Common myeloid progenitor, CD34-positive (primary cell): ENCODE results near the gene PDE4D.

Source experiments
- CTCF ChIA-PET: fragments of 350-600 bp; sonication (Branson Sonifier 250); formaldehyde crosslinking; loops from one replicate; lab custom pipeline; 2021; ENCODE audit warnings: antibody characterized with exemption; lab: Charles Lee
- POLR2A ChIA-PET: fragments of 350-600 bp; sonication (Branson Sonifier 250); formaldehyde crosslinking; loops from one replicate; lab custom pipeline; 2021; ENCODE audit warnings: antibody characterized with exemption; lab: Charles Lee
- DNase-seq, 3 donors: peaks; one replicate each; pipeline versions ENCODE4 v3.0.0 to v3.0.0-alpha.2; 2013
- H3K27ac ChIP-seq, 2 experiments: 1 replicate in 1 of 2; 2 replicates in 1 of 2; pipeline ENCODE4 v1.7.0; 2013; ENCODE audit warnings: inconsistent platforms in 2 of 2, low read length in 2 of 2, mild to moderate bottlenecking in 2 of 2, low read depth in 1 of 2, moderate library complexity in 1 of 2; ENCODE audit not compliant: severe bottlenecking in 2 of 2, insufficient read depth in 1 of 2, poor library complexity in 1 of 2
- H3K27me3 ChIP-seq, 5 experiments: replicated peaks in 2 of 5; 1 replicate in 3 of 5; 2 replicates in 2 of 5; pipeline versions ENCODE4 v1.6.1 to v1.7.0; 2013; ENCODE audit warnings: low read length in 4 of 5, mild to moderate bottlenecking in 2 of 5, moderate library complexity in 2 of 5, inconsistent platforms in 1 of 5; ENCODE audit not compliant: insufficient read depth in 5 of 5, control insufficient read depth in 4 of 5
- H3K36me3 ChIP-seq, 4 experiments: 1 replicate in 2 of 4; 2 replicates in 2 of 4; pipeline versions ENCODE4 v1.6.1 to v1.7.0; 2013; ENCODE audit warnings: low read length in 3 of 4, control low read depth in 1 of 4, mild to moderate bottlenecking in 1 of 4; ENCODE audit not compliant: control insufficient read depth in 4 of 4, insufficient read depth in 4 of 4
- H3K4me1 ChIP-seq, 4 experiments: 1 replicate in 3 of 4; 2 replicates in 1 of 4; pipeline versions ENCODE4 v1.6.1 to v1.7.1; 2013; ENCODE audit warnings: low read length in 3 of 4, mild to moderate bottlenecking in 3 of 4, control low read depth in 1 of 4, inconsistent platforms in 1 of 4, moderate library complexity in 1 of 4; ENCODE audit not compliant: control insufficient read depth in 4 of 4, insufficient read depth in 4 of 4; ENCODE audit errors: control extremely low read depth in 1 of 4
- H3K4me3 ChIP-seq, 7 experiments: 1 replicate in 4 of 7; 2 replicates in 3 of 7; pipeline versions ENCODE4 v1.5.1 to v1.7.0; 2013; ENCODE audit warnings: mild to moderate bottlenecking in 7 of 7, low read length in 6 of 7, moderate library complexity in 6 of 7, inconsistent platforms in 2 of 7, low read depth in 2 of 7, control low read depth in 1 of 7; ENCODE audit not compliant: insufficient read depth in 4 of 7, control insufficient read depth in 1 of 7; ENCODE audit errors: extremely low read depth in 1 of 7
- H3K9me3 ChIP-seq, 5 experiments: 1 replicate in 4 of 5; 2 replicates in 1 of 5; pipeline versions ENCODE4 v1.6.1 to v1.7.1; 2013; ENCODE audit warnings: low read length in 4 of 5, mild to moderate bottlenecking in 2 of 5, inconsistent platforms in 1 of 5, low read depth in 1 of 5, moderate library complexity in 1 of 5; ENCODE audit not compliant: control insufficient read depth in 4 of 5, insufficient read depth in 2 of 5; ENCODE audit errors: control extremely low read depth in 1 of 5
- WGBS: methylation state at CpG from one replicate; pipeline ENCODE4 v1.1.5; 2013; ENCODE audit not compliant: insufficient coverage; 5-methylcytosine and 5-hydroxymethylcytosine counted together

PDE4D gene

DNA sequence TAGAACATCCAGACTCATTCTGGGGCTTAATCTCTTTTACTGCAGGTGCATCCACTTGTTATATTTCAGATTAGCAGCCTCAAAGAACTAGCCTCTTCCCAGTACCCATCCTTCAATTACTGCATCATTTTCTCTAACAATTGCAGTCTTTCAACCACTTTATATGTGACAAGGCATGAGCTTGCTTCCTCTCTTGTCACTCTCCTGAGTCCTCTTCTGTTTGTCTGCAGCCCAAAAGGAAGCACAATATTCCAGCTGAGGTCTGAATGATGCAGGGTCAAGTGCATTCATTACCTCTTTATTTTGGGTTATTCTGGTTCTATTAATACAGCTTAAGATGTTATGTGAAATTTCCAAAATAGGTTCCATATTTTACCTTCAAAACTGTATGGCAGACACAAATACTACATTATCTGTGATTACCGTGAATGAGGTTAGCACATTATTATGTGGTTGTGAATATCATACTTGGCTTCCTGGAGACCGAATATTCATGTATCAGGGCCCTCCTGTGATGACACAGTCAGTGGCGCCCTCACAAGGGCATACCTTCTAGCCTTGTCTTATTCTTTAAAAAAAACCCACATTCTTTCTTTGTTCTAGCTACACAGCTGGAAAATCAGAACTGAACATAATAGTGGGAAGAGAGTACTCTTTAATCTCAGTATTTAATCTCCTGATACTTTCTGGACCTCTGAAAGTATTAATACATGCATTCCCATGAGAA, 323.8 kb downstream of the PDE4D start:
- no peak overlapping the region for H3K4me3 ChIP-seq
- 30% methylated on average over 2 of the region's 3 CpGs for WGBS
- ChIA-PET POLR2A (no interaction called here), CTCF (interaction anchor here (1.1 kb wide), 1 partner anchor 8 kb away, joined by 3 read pairs; no protein-coding TSS in a partner anchor)
- peaks cover 0 to 11% (median 0%) of the 10 kb centered on the region in 4 experiments for H3K36me3 ChIP-seq
- no peak overlapping the region for H3K27ac ChIP-seq
- no peaks in the 10 kb centered on the region for H3K27me3 ChIP-seq
- peaks cover 0 to 23% (median 2%) of the 10 kb centered on the region in 4 experiments for H3K4me1 ChIP-seq
- peaks cover 0 to 2% (median 0%) of the 10 kb centered on the region in 5 experiments for H3K9me3 ChIP-seq
- DNase-seq: peak in 1 of 3 donors; percentile 13

DNA sequence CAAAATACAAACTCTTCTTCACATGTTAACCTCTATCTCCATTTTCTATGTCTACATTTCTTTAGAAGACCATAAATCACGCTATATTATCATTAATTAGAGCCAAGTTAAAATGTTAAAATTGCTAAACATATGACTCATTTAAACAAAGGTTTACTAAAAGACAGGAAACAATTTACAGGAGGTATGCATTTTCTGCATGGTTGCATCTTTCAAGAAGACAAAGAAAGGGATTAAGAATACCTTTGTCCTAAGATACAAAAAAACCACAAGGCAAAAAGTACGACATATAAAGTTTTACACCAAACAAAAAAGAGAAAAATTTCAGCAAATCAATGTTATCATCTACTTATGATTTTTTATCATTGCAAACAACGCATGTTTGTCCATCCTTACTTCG, 324.4 kb downstream of the PDE4D start:
- no peak for DNase-seq
- ChIA-PET CTCF (interaction anchor here (1.1 kb wide), 1 partner anchor 8 kb away, joined by 3 read pairs; no protein-coding TSS in a partner anchor), POLR2A (no interaction called here)
- peaks cover 0 to 12% (median 0%) of the 10 kb centered on the region in 4 experiments for H3K36me3 ChIP-seq
- no peaks in the 10 kb centered on the region for H3K27me3 ChIP-seq
- peaks cover 0 to 23% (median 2%) of the 10 kb centered on the region in 4 experiments for H3K4me1 ChIP-seq
- peaks cover 0 to 2% (median 0%) of the 10 kb centered on the region in 5 experiments for H3K9me3 ChIP-seq
- 100% methylated on average over 3 of the region's 4 CpGs for WGBS
- no peak overlapping the region for H3K27ac ChIP-seq
- H3K4me3 ChIP-seq: no peak overlapping the region

DNA sequence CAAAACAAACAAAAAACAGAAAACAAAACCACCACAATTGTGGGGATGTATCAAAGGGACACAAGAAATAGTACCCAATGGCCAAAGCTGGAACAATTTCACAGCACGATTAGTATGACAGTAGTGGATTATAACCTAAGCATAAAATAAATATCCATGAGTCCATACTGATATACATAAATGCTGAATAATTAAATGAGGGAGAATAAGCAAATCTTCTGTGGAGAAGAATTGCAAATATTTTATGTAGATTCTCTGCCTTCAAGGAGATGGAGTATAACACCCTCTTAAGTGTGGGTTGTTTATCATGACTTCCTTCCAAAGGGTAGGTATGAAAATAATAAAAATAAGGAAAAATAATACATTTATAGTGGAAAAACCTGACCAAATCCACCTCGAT, 325.4 kb downstream of the PDE4D start:
- Histone ChIP-seq H3K4me1 (peaks cover 0 to 32% (median 2%) of the 10 kb centered on the region in 4 experiments), H3K36me3 (peaks cover 0 to 10% (median 0%) of the 10 kb centered on the region in 4 experiments), H3K4me3 (no peak overlapping the region), H3K27me3 (no peaks in the 10 kb centered on the region), H3K9me3 (peaks cover 0 to 2% (median 0%) of the 10 kb centered on the region in 5 experiments), H3K27ac (no peak overlapping the region)
- ChIA-PET POLR2A (no interaction called here), CTCF (no interaction called here)
- no CpG with 5 or more reads among the region's 2 CpGs for WGBS
- no peak for DNase-seq

DNA sequence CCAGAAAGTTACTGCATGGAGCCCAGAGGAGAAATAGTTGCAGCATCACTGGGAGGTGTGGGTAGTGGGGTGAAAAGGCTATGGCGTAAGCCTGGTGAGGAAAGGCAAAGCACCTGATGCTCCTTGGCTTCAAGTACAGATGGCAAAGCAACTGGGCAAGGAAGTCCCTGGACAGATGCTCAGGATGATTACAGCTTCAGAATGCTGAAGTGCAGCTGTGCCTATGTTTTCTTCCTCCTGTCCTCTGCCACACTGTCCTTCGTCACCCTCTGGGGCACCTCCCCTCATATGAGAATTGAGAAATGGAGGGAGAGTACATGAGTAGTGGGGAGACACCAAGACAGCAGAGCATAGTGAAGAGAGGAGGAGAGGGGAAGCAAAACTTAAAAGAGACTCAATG, 328.0 kb downstream of the PDE4D start:
- Histone ChIP-seq H3K27ac (no peak overlapping the region), H3K9me3 (peaks cover 0 to 2% (median 0%) of the 10 kb centered on the region in 5 experiments), H3K4me1 (peaks cover 5 to 40% (median 10%) of the 10 kb centered on the region in 4 experiments), H3K27me3 (no peaks in the 10 kb centered on the region), H3K36me3 (peaks cover 0 to 4% (median 0%) of the 10 kb centered on the region in 4 experiments), H3K4me3 (no peak overlapping the region)
- WGBS: 100% methylated on average over 1 of the region's 2 CpGs
- CTCF ChIA-PET: no interaction called here
- POLR2A ChIA-PET: no interaction called here
- peak; percentile 6 to 78 (median 63) for DNase-seq

DNA sequence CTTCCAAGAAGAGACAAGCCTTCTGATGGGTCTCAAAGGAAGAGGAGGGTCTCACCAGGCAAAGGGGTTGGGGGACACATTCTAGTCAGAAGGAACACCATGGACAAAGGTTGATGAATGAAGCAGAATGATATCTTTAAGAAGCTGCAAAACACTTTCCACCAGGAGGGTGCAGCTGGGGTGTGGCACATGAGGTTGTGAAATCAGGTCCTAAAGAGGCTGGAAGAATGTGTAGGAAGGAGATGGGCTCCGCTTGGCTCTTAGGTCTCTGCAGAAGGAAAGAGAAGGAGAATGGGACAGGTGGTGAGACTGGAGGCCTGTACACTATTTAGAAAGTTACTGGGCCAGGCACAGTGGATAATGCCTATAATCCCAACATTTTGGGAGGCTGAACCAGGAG, 328.6 kb downstream of the PDE4D start:
- WGBS: 100% methylated on average over 1 of the region's 1 CpG
- ChIA-PET CTCF (no interaction called here), POLR2A (no interaction called here)
- Histone ChIP-seq H3K36me3 (peaks cover 0 to 9% (median 0%) of the 10 kb centered on the region in 4 experiments), H3K4me1 (peaks cover 5 to 41% (median 10%) of the 10 kb centered on the region in 4 experiments), H3K27ac (no peak overlapping the region), H3K27me3 (no peaks in the 10 kb centered on the region), H3K4me3 (no peak overlapping the region), H3K9me3 (peaks cover 0 to 2% (median 0%) of the 10 kb centered on the region in 5 experiments)
- no peak for DNase-seq

DNA sequence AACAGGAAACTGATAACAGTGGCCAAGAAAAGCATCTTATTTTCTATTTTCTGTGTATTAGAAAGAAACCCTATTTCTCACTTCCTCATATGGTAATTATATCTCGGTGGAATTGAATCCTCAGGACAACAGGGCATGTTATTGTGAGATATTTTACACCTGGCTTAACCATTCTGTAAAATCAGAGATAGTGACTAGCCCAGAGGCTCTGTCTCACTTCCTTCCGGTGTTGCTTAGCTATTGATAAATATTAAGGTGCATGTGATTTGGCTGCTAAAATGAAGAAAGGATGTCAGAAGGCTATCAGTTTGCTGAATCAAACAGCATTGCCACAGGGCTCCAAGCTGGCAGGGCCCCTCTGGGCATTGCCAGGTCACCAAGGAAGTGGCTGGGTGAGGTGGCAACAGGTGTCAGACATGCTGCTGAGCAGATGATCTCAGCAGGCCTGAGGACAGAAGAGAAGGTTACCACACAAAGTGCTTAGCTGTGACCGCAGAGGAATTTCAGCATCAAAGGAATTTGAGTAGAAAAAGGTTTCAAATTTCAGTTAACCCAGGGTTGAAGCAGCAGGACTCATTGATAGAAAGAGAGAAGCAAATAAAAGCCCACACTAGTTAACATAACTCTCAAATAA, 330.7 kb downstream of the PDE4D start:
- WGBS: 0% methylated on average over 1 of the region's 3 CpGs
- Histone ChIP-seq H3K36me3 (peaks cover 0 to 9% (median 0%) of the 10 kb centered on the region in 4 experiments), H3K27ac (no peak overlapping the region), H3K27me3 (no peaks in the 10 kb centered on the region), H3K4me1 (peaks cover 5 to 43% (median 10%) of the 10 kb centered on the region in 4 experiments), H3K4me3 (no peak overlapping the region), H3K9me3 (peaks cover 0 to 1% (median 0%) of the 10 kb centered on the region in 5 experiments)
- DNase-seq: peak; percentile 6 to 71 (median 52)
- ChIA-PET CTCF (no interaction called here), POLR2A (no interaction called here)

DNA sequence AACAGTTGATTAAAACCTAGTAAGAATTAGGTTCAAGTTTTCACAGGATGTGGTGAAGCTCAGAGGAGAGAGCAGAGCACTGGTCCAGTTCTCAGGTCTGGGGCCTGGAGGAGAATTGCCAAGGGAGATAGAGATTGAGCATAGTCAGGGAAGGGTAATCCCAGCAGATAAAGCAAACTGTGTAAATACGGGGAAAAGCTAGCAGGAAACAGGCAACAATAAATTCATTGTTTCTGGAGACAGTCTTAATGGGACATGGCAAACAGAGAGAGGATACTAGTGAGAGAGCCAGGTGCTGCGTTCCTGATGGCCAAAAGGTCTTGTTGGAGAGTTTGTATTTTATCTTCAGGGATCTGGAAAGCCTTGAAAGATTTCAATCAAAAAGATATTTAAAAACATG, 333.0 kb downstream of the PDE4D start:
- 92% methylated on average over 2 of the region's 2 CpGs for WGBS
- H3K9me3 ChIP-seq: no peaks in the 10 kb centered on the region
- peaks cover 7 to 44% (median 10%) of the 10 kb centered on the region in 4 experiments for H3K4me1 ChIP-seq
- POLR2A ChIA-PET: no interaction called here
- no peaks in the 10 kb centered on the region for H3K27me3 ChIP-seq
- H3K27ac ChIP-seq: no peak overlapping the region
- DNase-seq: no peak
- no peak overlapping the region for H3K4me3 ChIP-seq
- CTCF ChIA-PET: no interaction called here
- H3K36me3 ChIP-seq: peaks cover 0 to 9% (median 0%) of the 10 kb centered on the region in 4 experiments
